Kidney epithelial cell (primary cell): Measurements from ENCODE around the gene DNAH8. TPM values are rescaled to one million over a fixed set of nuclear protein-coding genes. Genes with fewer than 3 reads are reported as not detected.

ENCODE experiments used
- DNase-seq: peaks from one replicate; pipeline ENCODE4 v3.0.0-alpha.2; 2010; ENCODE audit warnings: low read depth
- H3K27me3 ChIP-seq: 2 replicates; pipeline ENCODE4 v1.6.0; 2011; ENCODE audit warnings: low read length; ENCODE audit not compliant: control insufficient read depth, insufficient read depth
- H3K36me3 ChIP-seq: 2 replicates; pipeline ENCODE4 v1.5.1; 2011; ENCODE audit warnings: low read length; ENCODE audit not compliant: control insufficient read depth, insufficient read depth
- H3K4me3 ChIP-seq: 2 replicates; pipeline ENCODE4 v1.5.1; 2011; ENCODE audit warnings: low read depth, mild to moderate bottlenecking, control low read depth, low read length
- CTCF ChIP-seq: IDR thresholded peaks from 2 replicates; pipeline ENCODE4 v1.5.1; 2011; ENCODE audit warnings: mild to moderate bottlenecking, moderate library complexity, low read length, control low read depth, inconsistent platforms; ENCODE audit not compliant: insufficient read depth, poor library complexity, severe bottlenecking
- total RNA-seq: library from RNA; depleted of rRNA; stranded (reverse); fragments of >200 nt; gene quantifications from 2 replicates; pipeline ENCODE4 v1.2.3, GENCODE V29; 2015

Gene DNAH8
- total RNA-seq, 1 donor from 2014 or later = not detected

GRCh38 chr6:38976801-38977500 is 261.8 kb downstream of the DNAH8 start:
- Histone ChIP-seq H3K4me3 (no peak overlapping the region), H3K36me3 (no peaks in the 10 kb centered on the region), H3K27me3 (no peaks in the 10 kb centered on the region)
- no peak for TF ChIP-seq CTCF
- no peak for DNase-seq

GRCh38 chr6:38978139-38978704 is 263.1 kb downstream of the DNAH8 start:
- TF ChIP-seq CTCF = no peak
- Histone ChIP-seq H3K36me3 (no peaks in the 10 kb centered on the region), H3K4me3 (no peak overlapping the region), H3K27me3 (no peaks in the 10 kb centered on the region)
- no peak for DNase-seq

- no peak for DNase-seq
- TF ChIP-seq CTCF = no peak
- H3K36me3 ChIP-seq = no peaks in the 10 kb centered on the region
These were observed 267.4 kb downstream of the DNAH8 start for GRCh38 chr6:38982470-38982869.

GRCh38 chr6:38984723-38985122 is 269.6 kb downstream of the DNAH8 start:
- DNase-seq = no peak
- H3K27me3 ChIP-seq = peaks cover 3% of the 10 kb centered on the region
- H3K4me3 ChIP-seq = no peak overlapping the region
- no peak for TF ChIP-seq CTCF
- H3K36me3 ChIP-seq = no peaks in the 10 kb centered on the region

More at GRCh38 chr6:38982470-38982869, 267.4 kb downstream of the DNAH8 start:
- Histone ChIP-seq H3K4me3 (no peak overlapping the region), H3K27me3 (no peaks in the 10 kb centered on the region)

- DNase-seq = no peak
- Histone ChIP-seq H3K27me3 (peaks cover 3% of the 10 kb centered on the region), H3K36me3 (no peaks in the 10 kb centered on the region), H3K4me3 (no peak overlapping the region)
- TF ChIP-seq CTCF = no peak
These were observed 270.7 kb downstream of the DNAH8 start for GRCh38 chr6:38985839-38986238.

- H3K36me3 ChIP-seq = no peaks in the 10 kb centered on the region
- peaks cover 3% of the 10 kb centered on the region for H3K27me3 ChIP-seq
- no peak for TF ChIP-seq CTCF
- no peak for DNase-seq
- no peak overlapping the region for H3K4me3 ChIP-seq
These were observed 272.4 kb downstream of the DNAH8 start for GRCh38 chr6:38987503-38987902.
